Omental fat pad (tissue), 4 donors: ENCODE results near the gene PEF1. TPM values are rescaled to one million over a fixed set of nuclear protein-coding genes. Genes with fewer than 3 reads are reported as not detected.

Experiments
- ATAC-seq: fragments of 150-250 bp; one replicate; pipeline ENCODE4 v1.9.1; 2016; ENCODE audit warnings: mild to moderate bottlenecking, moderate library complexity; ENCODE audit not compliant: low FRiP score
- DNase-seq: peaks from one replicate; pipeline ENCODE4 v3.0.0-alpha.2; 2019; ENCODE audit warnings: low spot score
- total RNA-seq, 4 donors: library from RNA; depleted of rRNA; stranded (reverse); fragments of >200 nt; gene quantifications; one replicate each; pipeline ENCODE4 v1.1.0, GENCODE V29; 2016
- TF ChIP-seq, protein P1 (sequence below), 3 donors: fragments of 450-650 bp; IDR thresholded peaks; one replicate each; pipeline ENCODE4 v1.5.1; 2016 to 2017; ENCODE audit warnings: antibody characterized with exemption in 3 of 3, mild to moderate bottlenecking in 3 of 3, moderate library complexity in 2 of 3

PEF1 gene
- total RNA-seq, 4 donors from 2014 or later = 54.7 to 73.5 (median 67.3) TPM

DNA sequence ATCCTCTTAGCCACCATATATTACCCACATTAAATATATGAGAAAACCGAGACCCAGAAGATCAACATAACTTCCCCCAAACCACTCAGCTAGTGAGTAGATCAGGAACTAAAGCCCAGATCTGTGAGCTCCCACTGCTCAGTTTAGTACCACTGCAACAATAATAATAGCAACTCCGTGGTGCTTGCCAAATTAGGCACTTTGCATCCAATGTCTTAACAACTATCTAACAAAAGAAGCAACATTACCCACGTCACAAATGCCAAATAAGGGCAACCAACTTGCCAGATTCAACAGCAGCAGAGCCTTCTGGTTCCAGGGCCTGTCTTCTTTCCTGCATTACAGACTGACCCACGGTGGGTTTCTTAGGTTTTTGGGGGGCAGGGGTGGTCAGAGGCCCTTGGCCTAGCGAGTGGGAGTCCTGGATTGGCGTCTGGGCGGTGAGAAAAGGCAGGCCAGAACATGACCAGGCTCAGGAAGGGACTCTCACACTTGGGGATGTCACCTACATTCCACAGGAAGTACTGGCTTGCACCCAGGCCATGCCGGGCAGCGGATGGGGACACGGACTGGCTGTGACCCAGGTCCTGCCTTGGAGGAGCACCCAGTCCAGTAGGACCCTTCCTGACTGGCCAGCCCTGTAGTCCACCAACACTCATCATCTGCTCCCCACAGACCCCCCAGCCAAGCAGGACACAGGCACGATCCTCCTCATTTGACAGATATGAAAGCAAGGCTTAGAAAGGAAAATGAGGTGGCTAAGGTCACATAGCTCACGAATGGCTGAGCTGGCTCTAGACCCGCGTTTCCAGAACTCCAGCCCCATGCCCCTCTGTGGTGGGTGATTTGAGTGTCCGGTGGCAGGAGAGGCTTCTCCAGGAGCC is 22.6 kb downstream of the PEF1 start:
- no peak for ATAC-seq
- TF ChIP-seq, protein P1, sequence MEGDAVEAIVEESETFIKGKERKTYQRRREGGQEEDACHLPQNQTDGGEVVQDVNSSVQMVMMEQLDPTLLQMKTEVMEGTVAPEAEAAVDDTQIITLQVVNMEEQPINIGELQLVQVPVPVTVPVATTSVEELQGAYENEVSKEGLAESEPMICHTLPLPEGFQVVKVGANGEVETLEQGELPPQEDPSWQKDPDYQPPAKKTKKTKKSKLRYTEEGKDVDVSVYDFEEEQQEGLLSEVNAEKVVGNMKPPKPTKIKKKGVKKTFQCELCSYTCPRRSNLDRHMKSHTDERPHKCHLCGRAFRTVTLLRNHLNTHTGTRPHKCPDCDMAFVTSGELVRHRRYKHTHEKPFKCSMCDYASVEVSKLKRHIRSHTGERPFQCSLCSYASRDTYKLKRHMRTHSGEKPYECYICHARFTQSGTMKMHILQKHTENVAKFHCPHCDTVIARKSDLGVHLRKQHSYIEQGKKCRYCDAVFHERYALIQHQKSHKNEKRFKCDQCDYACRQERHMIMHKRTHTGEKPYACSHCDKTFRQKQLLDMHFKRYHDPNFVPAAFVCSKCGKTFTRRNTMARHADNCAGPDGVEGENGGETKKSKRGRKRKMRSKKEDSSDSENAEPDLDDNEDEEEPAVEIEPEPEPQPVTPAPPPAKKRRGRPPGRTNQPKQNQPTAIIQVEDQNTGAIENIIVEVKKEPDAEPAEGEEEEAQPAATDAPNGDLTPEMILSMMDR (IDR thresholded peaks at IDR 0.05) = no peak
- no peak for DNase-seq

DNA sequence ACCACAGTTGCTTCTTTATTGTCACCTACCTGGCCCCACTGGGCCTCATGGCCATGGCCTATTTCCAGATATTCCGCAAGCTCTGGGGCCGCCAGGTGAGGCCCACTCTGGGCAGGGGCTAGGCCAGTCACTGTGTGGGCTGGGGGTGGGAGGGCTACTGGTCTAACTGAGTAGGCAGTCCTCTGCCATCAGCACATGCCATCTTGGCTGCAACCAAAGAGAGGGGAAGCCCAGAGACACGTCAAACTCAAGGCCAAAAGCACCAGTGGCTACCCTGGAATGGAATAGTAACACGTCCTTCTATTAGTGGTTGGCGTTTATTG is 23.2 kb downstream of the PEF1 start:
- DNase-seq = no peak
- ATAC-seq = no peak
- TF ChIP-seq, protein P1 (IDR thresholded peaks at IDR 0.05) = no peak

DNA sequence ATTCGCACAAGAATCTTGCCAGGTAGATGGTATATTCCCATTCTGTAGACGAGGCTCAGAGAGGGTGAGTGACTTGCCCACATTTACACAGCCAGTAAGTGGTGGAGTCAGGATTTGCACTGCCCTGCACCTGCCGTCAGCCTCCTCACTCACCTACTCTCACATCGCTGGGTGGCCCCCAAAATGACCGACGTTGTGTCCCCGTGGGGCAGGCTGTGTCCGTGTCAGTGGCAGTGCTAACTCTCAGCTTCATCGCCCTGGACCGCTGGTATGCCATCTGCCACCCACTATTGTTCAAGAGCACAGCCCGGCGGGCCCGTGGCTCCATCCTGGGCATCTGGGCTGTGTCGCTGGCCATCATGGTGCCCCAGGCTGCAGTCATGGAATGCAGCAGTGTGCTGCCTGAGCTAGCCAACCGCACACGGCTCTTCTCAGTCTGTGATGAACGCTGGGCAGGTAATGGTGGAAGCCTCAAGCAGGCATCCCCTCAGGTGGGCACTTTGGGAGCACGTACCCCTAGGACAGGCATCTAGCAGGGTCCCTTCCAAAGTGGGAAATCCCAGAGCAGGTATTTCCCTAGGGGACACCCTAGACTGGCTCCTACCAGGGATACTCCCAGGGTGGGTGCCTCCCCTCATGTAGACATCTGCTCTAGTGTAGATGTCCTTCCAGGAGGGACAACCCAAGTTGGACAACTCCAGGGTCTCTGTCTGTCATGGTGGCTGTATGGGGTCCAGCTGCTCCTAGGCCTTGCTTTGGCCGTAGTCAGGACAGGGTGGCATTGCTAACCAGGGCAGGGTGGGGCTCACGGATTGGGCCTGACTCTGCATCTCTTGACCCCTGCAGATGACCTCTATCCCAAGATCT is 23.8 kb downstream of the PEF1 start:
- TF ChIP-seq, protein P1 (IDR thresholded peaks at IDR 0.05) = no peak
- DNase-seq = no peak
- no peak for ATAC-seq

DNA sequence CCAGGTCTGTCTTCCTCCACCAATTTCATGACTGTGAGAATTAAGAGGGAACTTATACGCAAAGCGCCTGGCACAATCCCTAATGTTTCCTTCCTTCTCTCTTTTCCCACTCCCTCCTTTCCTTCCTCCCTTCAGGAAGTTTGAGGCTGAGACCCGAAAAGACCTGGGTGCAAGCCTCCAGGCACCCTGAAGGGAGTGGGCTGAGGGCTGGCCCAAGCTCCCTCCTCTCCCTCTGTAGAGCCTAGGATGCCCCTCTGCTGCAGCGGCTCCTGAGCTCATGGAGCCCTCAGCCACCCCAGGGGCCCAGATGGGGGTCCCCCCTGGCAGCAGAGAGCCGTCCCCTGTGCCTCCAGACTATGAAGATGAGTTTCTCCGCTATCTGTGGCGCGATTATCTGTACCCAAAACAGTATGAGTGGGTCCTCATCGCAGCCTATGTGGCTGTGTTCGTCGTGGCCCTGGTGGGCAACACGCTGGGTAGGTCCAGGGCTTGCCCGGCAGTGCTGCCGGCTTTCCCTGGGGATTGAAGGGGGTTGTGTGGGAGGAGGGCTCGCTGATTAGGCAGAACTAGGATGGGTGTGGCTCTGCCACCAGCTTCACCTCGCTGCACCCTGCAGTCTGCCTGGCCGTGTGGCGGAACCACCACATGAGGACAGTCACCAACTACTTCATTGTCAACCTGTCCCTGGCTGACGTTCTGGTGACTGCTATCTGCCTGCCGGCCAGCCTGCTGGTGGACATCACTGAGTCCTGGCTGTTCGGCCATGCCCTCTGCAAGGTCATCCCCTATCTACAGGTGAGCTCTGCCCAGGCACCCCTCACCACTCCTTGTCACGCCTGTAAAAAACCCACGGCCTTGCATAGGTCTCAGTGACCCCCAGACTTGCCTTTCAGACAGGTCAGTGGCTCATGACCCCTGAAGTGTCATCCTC is 25.5 kb downstream of the PEF1 start:
- DNase-seq (no peak), ATAC-seq (no peak)

DNA sequence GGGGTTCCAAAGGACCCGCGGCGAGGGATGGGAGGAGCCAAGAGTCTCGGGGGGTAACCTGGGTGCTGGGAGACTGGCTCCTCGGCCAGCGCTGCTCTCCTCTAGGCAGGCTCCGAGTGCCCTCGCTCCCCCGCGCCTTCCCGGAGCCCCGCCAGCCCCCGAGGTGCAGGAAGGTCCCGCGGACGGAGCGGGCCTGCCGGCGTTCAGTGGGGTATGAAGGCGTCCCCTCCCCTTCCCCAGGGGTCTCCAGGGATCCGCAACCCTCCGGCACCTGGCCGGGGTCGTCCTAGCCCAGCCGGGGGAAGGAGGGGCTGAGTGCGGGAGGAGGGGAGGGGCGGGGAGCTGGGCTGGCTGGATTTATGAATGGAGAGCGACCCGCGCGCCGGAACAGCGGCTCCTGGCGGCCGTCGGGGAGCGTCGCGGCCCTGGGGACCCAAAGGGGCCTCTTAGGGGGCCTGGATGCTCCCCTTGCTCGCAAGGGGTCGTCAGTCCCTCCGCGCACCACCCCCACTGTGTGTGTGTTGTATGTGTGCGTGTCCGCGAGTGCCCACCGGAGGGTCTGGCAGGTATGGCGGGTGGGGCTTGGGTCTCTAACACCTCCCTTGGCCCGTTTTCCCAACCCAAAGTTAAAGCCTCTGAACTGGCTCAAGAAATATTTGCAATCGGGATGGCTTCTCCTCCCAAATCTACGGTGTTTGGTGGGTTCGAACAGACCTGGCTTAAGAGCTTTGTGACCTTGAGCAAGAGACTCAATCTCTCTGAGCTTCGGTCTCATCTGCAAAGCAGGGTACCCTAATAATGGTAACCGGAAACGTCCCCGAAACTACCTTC is 26.5 kb downstream of the PEF1 start:
- TF ChIP-seq, protein P1 (IDR thresholded peaks at IDR 0.05) = peak in 2 of 3 donors; percentile 24 to 40
- no peak for DNase-seq
- no peak for ATAC-seq

More for the DNA sequence above, 25.5 kb downstream of the PEF1 start:
- TF ChIP-seq, protein P1 (IDR thresholded peaks at IDR 0.05) = no peak
